ENCODE measurements around the gene SLC7A14.

DNA sequence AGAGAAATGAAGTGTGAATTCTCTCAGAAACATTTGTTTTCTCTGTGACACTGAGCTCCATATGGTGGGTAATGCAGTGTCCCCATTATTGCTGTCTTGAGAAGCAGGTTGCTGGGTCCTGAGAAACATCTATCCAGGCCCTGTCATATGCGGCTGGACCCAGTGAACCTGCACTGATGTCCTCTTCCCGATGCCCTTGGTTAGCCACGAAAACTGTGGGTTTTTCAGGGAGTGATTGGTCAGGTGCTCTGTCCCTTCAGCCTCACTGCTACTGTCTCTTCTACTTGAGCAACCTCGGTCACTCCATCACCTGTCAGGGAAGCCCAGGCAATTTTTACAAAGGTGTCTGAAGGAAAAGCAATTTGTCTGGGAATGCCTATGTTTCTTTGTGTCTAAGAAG lies 77.0 kb downstream of the SLC7A14 start:
- TF ChIP-seq, protein P1, sequence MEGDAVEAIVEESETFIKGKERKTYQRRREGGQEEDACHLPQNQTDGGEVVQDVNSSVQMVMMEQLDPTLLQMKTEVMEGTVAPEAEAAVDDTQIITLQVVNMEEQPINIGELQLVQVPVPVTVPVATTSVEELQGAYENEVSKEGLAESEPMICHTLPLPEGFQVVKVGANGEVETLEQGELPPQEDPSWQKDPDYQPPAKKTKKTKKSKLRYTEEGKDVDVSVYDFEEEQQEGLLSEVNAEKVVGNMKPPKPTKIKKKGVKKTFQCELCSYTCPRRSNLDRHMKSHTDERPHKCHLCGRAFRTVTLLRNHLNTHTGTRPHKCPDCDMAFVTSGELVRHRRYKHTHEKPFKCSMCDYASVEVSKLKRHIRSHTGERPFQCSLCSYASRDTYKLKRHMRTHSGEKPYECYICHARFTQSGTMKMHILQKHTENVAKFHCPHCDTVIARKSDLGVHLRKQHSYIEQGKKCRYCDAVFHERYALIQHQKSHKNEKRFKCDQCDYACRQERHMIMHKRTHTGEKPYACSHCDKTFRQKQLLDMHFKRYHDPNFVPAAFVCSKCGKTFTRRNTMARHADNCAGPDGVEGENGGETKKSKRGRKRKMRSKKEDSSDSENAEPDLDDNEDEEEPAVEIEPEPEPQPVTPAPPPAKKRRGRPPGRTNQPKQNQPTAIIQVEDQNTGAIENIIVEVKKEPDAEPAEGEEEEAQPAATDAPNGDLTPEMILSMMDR (conservative IDR thresholded peaks at IDR 0.05) = no peak
- TF ChIP-seq ZFX (IDR thresholded peaks at IDR 0.05) = no peak

Measured in C4-2B (cell line).